Sigmoid colon (tissue), 7 donors: ENCODE results near the gene ZBTB9. TPM values are rescaled to one million over a fixed set of nuclear protein-coding genes. Genes with fewer than 3 reads are reported as not detected.

Experiments
- DNase-seq: peaks from one replicate; pipeline ENCODE4 v3.0.0-alpha.2; 2019
- H3K27ac ChIP-seq, 4 donors: fragments of 200-600 bp; sonication (generic); one replicate each; pipeline ENCODE4 v1.5.1; 2016 to 2019; ENCODE audit warnings: mild to moderate bottlenecking in 1 of 4
- H3K27me3 ChIP-seq, 3 donors: fragments of 200-600 bp; sonication (generic); one replicate each; pipeline ENCODE4 v1.5.1; 2019; ENCODE audit warnings: mild to moderate bottlenecking in 1 of 3
- H3K36me3 ChIP-seq, 4 donors: fragments of 200-600 bp; sonication (generic); one replicate each; pipeline ENCODE4 v1.5.1; 2016 to 2019
- H3K4me1 ChIP-seq, 4 donors: fragments of 200-600 bp; sonication (generic); one replicate each; pipeline ENCODE4 v1.5.1; 2017 to 2019
- H3K4me3 ChIP-seq, 4 donors: fragments of 200-600 bp; sonication (generic); one replicate each; pipeline ENCODE4 v1.5.1; 2017 to 2019; ENCODE audit warnings: mild to moderate bottlenecking in 2 of 4, moderate library complexity in 1 of 4
- H3K9me3 ChIP-seq, 4 donors: fragments of 200-600 bp in 3 of 4; sonication (generic) in 3 of 4; one replicate each; pipeline versions ENCODE4 v1.5.1 to v1.6.1; 2013 to 2019
- CTCF ChIP-seq, 4 experiments: fragments of 450-650 bp in 3 of 4; fragments of 200-600 bp in 1 of 4; IDR thresholded peaks; one replicate each; pipeline ENCODE4 v1.5.1; 2016 to 2019; ENCODE audit warnings: antibody characterized with exemption in 4 of 4, mild to moderate bottlenecking in 3 of 4, moderate library complexity in 2 of 4
- EP300 ChIP-seq, 4 donors: sonication (generic); formaldehyde crosslinking; IDR thresholded peaks; one replicate each; pipeline ENCODE4 v1.6.1; 2017; ENCODE audit warnings: antibody characterized with exemption in 4 of 4
- POLR2A ChIP-seq, 2 donors: fragments of 450-650 bp; IDR thresholded peaks; one replicate each; pipeline ENCODE4 v1.6.1; 2016; ENCODE audit warnings: antibody characterized with exemption in 2 of 2, mild to moderate bottlenecking in 2 of 2, moderate library complexity in 2 of 2
- POLR2AphosphoS5 ChIP-seq, 4 donors: sonication (generic); formaldehyde crosslinking; IDR thresholded peaks; one replicate each; pipeline ENCODE4 v1.6.1; 2017; ENCODE audit warnings: antibody characterized with exemption in 4 of 4
- WGBS, 2 donors: extraction: QIAGEN DNeasy Blood & Tissue Kit; methylation state at CpG; one replicate each; pipeline ENCODE4 v1.1.7; 2013; 5-methylcytosine and 5-hydroxymethylcytosine counted together
- intact Hi-C: fragments of 100-400 bp; cut with DNase I; formaldehyde crosslinking; loops from one replicate; pipeline ENCODE4 v1.15.1; 2023
- polyA plus RNA-seq, 3 donors: library from polyadenylated mRNA; stranded (reverse); fragments of 200-250 nt; gene quantifications; one replicate each; pipeline ENCODE4 v1.2.3, GENCODE V29; 2013
- total RNA-seq, 4 donors: library from RNA; depleted of rRNA; stranded (reverse); fragments of >200 nt; gene quantifications; one replicate each; pipeline ENCODE4 v1.1.0, GENCODE V29; 2016
- donor health status: healthy with polysubstance abuse.
- donor health status: Bipolar disorder and iron deficiency.
- donor health status: healthy.

Gene ZBTB9
- total and polyA plus RNA-seq, 7 donors, result 0.60 to 4.2 (median 1.5) TPM

- intact Hi-C loops, result no loop called here
- 91 to 94% methylated on average over 18 of the region's 18 CpGs for WGBS, 2 donors
- no peak for DNase-seq
- no peak for TF ChIP-seq EP300 (IDR thresholded peaks at IDR 0.05)
- no peak for TF ChIP-seq POLR2A (IDR thresholded peaks at IDR 0.05)
- TF ChIP-seq CTCF (IDR thresholded peaks at IDR 0.05), result no peak
- no peak for TF ChIP-seq POLR2AphosphoS5 (IDR thresholded peaks at IDR 0.05)
- Histone ChIP-seq H3K4me3 (no peak overlapping the region), H3K27ac (no peak overlapping the region), H3K27me3 (no peaks in the 10 kb centered on the region), H3K9me3 (no peaks in the 10 kb centered on the region), H3K36me3 (peaks cover 4 to 90% (median 27%) of the 10 kb centered on the region in 4 donors), H3K4me1 (no peaks in the 10 kb centered on the region)
These were observed 10.5 kb upstream of the ZBTB9 start for GRCh38 chr6:33443619-33444504.

- H3K36me3 ChIP-seq, result peaks cover 4 to 84% (median 27%) of the 10 kb centered on the region in 4 donors
- no peak overlapping the region for H3K27ac ChIP-seq
These were observed 9.2 kb upstream of the ZBTB9 start for GRCh38 chr6:33445119-33445603.

GRCh38 chr6:33446356-33446755 is 8.0 kb upstream of the ZBTB9 start:
- DNase-seq, result no peak
- no peak for TF ChIP-seq CTCF (IDR thresholded peaks at IDR 0.05)
- TF ChIP-seq POLR2A (IDR thresholded peaks at IDR 0.05), result no peak
- TF ChIP-seq POLR2AphosphoS5 (IDR thresholded peaks at IDR 0.05), result no peak
- TF ChIP-seq EP300 (IDR thresholded peaks at IDR 0.05), result no peak
- intact Hi-C loops, result no loop called here
- Histone ChIP-seq H3K27ac (no peak overlapping the region), H3K4me1 (no peaks in the 10 kb centered on the region), H3K27me3 (no peaks in the 10 kb centered on the region), H3K4me3 (no peak overlapping the region), H3K36me3 (peaks cover 2 to 73% (median 26%) of the 10 kb centered on the region in 4 donors), H3K9me3 (no peaks in the 10 kb centered on the region)
- WGBS, 2 donors, result 92 to 97% methylated on average over 10 of the region's 10 CpGs

More at GRCh38 chr6:33445119-33445603, 9.2 kb upstream of the ZBTB9 start:
- TF ChIP-seq POLR2A (IDR thresholded peaks at IDR 0.05), result no peak
- no peak for TF ChIP-seq EP300 (IDR thresholded peaks at IDR 0.05)
- TF ChIP-seq POLR2AphosphoS5 (IDR thresholded peaks at IDR 0.05), result no peak
- TF ChIP-seq CTCF (IDR thresholded peaks at IDR 0.05), result no peak
- Histone ChIP-seq H3K9me3 (no peaks in the 10 kb centered on the region), H3K27me3 (no peaks in the 10 kb centered on the region), H3K4me1 (no peaks in the 10 kb centered on the region), H3K4me3 (no peak overlapping the region)
- DNase-seq, result no peak
- WGBS, 2 donors, result 66 to 87% methylated on average over 3 of the region's 3 CpGs
- intact Hi-C loops, result no loop called here

GRCh38 chr6:33450434-33450833 is 3.9 kb upstream of the ZBTB9 start:
- Histone ChIP-seq H3K27ac (no peak overlapping the region), H3K4me1 (peaks cover 0 to 27% (median 19%) of the 10 kb centered on the region in 4 donors), H3K4me3 (no peak overlapping the region), H3K36me3 (peaks cover 0 to 37% (median 9%) of the 10 kb centered on the region in 4 donors), H3K27me3 (no peaks in the 10 kb centered on the region), H3K9me3 (no peaks in the 10 kb centered on the region)
- no peak for TF ChIP-seq POLR2A (IDR thresholded peaks at IDR 0.05)
- TF ChIP-seq EP300 (IDR thresholded peaks at IDR 0.05), result no peak
- TF ChIP-seq CTCF (IDR thresholded peaks at IDR 0.05), result no peak
- no peak for TF ChIP-seq POLR2AphosphoS5 (IDR thresholded peaks at IDR 0.05)
- intact Hi-C loops, result loop anchor here (5.0 kb wide), 1 partner anchor 122 kb away; no protein-coding TSS in a partner anchor
- WGBS, 2 donors, result 69 to 77% methylated on average over 3 of the region's 3 CpGs
- DNase-seq, result no peak
